Measurements from ENCODE around the gene ASIC1.

- TF ChIP-seq EZH2 (IDR thresholded peaks at IDR 0.05; ENCODE audit: insufficient read depth, low read length) = no peak
- no peak for TF ChIP-seq CTCF (IDR thresholded peaks at IDR 0.05; ENCODE audit: insufficient read depth, low read depth, low read length)
Measured at GRCh38 chr12:50083301-50083700, 25.9 kb downstream of the ASIC1 start.
